AG08395 (cell line): Measurements from ENCODE around the gene CAMK2A.
A peak's percentile ranks its signal among the peaks of the same experiment; 100 is the strongest.
"Not testable (repeated sequence)": the region's sequence is repeated elsewhere in the genome, so short reads cannot be mapped to it uniquely, and the experiment has no call there.

ENCODE experiments used
- DNase-seq: peaks from one replicate; pipeline ENCODE4 v3.0.0; 2012; ENCODE audit warnings: mixed read lengths, low spot score

The CAMK2A gene

GRCh38 chr5:150253416-150254208 lies 36.0 kb downstream of the CAMK2A start:
- no peak for DNase-seq

- no peak for DNase-seq
These were observed 37.1 kb downstream of the CAMK2A start for GRCh38 chr5:150252489-150252888.

- no peak for DNase-seq
These were observed 38.1 kb downstream of the CAMK2A start for GRCh38 chr5:150251504-150251903.

- DNase-seq, result no peak
These were observed 39.8 kb downstream of the CAMK2A start for GRCh38 chr5:150249744-150250143.

GRCh38 chr5:150248946-150249345 lies 40.6 kb downstream of the CAMK2A start:
- DNase-seq, result no peak

- not testable (repeated sequence) for DNase-seq
These were observed 41.1 kb downstream of the CAMK2A start for GRCh38 chr5:150248493-150248892.

- DNase-seq, result no peak
These were observed 41.8 kb downstream of the CAMK2A start for GRCh38 chr5:150247726-150248125.

GRCh38 chr5:150246835-150247234 lies 42.7 kb downstream of the CAMK2A start:
- DNase-seq, result no peak

- no peak for DNase-seq
These were observed 43.1 kb downstream of the CAMK2A start for GRCh38 chr5:150246429-150246828.

GRCh38 chr5:150245808-150246207 lies 43.8 kb downstream of the CAMK2A start:
- DNase-seq, result no peak

- peak; percentile 84 for DNase-seq
These were observed 44.3 kb downstream of the CAMK2A start for GRCh38 chr5:150245111-150245789.

- DNase-seq, result no peak
These were observed 45.4 kb downstream of the CAMK2A start for GRCh38 chr5:150244209-150244608.

- DNase-seq, result no peak
These were observed 46.0 kb downstream of the CAMK2A start for GRCh38 chr5:150243590-150243989.

- no peak for DNase-seq
These were observed 47.2 kb downstream of the CAMK2A start for GRCh38 chr5:150242251-150242894.

- no peak for DNase-seq
These were observed 48.0 kb downstream of the CAMK2A start for GRCh38 chr5:150241298-150242160.

GRCh38 chr5:150239794-150240122 lies 49.8 kb downstream of the CAMK2A start:
- DNase-seq, result no peak

- no peak for DNase-seq
These were observed 50.3 kb downstream of the CAMK2A start for GRCh38 chr5:150239099-150239793.

- DNase-seq, result no peak
These were observed 50.9 kb downstream of the CAMK2A start for GRCh38 chr5:150238646-150239045.

GRCh38 chr5:150236981-150237754 lies 52.4 kb downstream of the CAMK2A start:
- DNase-seq, result no peak

GRCh38 chr5:150236313-150236712 lies 53.3 kb downstream of the CAMK2A start:
- DNase-seq, result no peak

- DNase-seq, result no peak
These were observed 54.1 kb downstream of the CAMK2A start for GRCh38 chr5:150235500-150235854.
